Fibroblast of skin of left quadriceps (primary cell): ENCODE measurements around the gene ABCC10.
"Not testable (repeated sequence)": the region's sequence is repeated elsewhere in the genome, so short reads cannot be mapped to it uniquely, and the experiment has no call there.

Experiments used
- DNase-seq, 2 experiments: peaks; one replicate each; pipeline ENCODE4 v3.0.0-alpha.2; 2013; ENCODE audit warnings: low read depth in 2 of 2

ABCC10 gene

DNA sequence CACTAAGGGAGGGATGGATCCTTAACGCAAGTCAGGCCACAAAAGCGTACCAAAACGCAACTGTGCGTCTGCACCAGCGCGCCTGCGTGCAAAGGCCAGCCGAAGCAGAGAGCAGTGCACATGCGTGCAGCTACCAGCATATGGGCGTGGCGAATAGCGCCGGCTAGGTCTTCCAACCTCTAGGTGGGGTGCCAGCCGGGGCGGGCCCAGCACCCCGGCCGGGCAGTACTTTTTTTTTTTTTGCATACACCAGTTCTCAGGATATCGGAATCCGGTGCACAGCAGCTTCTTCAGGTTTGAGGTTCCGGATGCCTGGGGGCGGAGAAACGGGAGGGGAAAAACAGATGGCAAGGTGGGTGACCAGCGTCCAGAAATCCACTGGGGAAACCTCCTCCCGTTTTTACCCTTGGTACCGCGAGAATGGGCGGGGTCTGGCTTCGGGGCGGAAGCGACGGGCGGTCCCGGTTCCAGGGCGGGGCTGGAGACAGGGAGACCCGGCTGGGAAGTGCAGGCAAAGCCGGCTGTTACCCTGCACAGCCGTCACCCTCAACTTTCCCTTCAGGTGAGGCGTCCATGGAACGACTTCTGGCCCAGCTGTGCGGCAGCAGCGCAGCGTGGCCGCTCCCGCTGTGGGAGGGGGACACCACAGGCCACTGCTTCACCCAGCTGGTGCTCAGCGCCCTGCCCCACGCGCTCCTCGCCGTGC, at the start of gene ABCC10:
Gene ABCC10 (plus strand): TSS at position 136 of the 706 bp plus-strand sequence. CDS start 438 bp downstream, at position 574.
- peak; percentile 89 to 91 for DNase-seq

- DNase-seq: no peak
Measured at GRCh38 chr6:43377710-43378229, 49.6 kb upstream of the ABCC10 start.

- DNase-seq: no peak
Measured at GRCh38 chr6:43378631-43379030, 48.7 kb upstream of the ABCC10 start.

- not testable (repeated sequence) for DNase-seq
Measured at GRCh38 chr6:43380858-43381257, 46.5 kb upstream of the ABCC10 start.

DNA sequence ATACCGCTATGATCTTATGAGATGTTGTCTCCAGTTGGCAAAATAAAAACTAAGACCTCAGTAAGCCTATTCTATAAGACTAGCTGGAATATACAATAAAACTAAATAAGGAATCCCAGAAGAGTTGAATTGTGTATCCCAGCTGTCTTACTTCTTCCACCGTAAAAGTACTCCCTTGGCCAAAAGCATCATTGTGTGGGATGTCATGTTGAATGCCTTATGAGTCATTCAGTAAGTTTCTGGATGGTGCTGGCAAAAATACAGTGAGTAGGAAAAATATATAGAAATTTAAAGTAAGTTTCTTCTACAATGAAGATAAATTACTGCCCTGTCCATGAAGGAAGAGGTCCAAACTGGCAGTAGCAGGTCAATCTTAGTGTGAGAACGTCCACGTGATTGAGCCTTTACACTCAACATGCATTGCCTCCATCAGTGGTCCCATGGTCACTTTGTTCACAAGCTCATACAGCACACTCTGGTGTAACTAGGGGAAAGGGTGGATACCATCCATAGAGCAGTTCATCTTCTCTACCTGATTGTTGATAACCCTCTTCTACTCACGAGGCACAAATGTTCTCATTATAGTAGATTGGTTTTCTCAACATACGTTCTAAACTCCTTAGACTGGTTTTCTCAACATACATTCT, 44.2 kb upstream of the ABCC10 start:
- peak in 1 of 2 experiments; percentile 22 for DNase-seq

DNA sequence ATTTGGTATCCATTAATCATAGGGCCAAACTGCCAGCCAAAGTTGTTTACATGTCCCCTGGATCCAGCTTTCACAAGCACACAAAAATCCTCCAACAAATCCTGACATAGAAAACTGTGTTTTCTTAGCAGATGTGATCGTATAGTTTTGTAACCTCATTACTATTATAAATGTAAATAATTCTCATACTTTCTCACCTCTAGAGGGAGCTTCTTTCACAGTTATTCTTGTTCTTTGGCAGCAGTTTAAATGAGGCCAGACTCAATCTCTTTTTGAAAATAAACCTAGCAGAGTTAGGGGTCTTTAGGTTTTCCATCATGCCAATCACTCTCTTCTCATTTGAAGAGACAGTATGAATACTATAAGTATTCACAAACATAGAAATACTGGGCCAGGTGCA, 40.8 kb upstream of the ABCC10 start:
- no peak for DNase-seq

- DNase-seq: no peak
Measured at GRCh38 chr6:43389730-43390295, 37.5 kb upstream of the ABCC10 start.

DNA sequence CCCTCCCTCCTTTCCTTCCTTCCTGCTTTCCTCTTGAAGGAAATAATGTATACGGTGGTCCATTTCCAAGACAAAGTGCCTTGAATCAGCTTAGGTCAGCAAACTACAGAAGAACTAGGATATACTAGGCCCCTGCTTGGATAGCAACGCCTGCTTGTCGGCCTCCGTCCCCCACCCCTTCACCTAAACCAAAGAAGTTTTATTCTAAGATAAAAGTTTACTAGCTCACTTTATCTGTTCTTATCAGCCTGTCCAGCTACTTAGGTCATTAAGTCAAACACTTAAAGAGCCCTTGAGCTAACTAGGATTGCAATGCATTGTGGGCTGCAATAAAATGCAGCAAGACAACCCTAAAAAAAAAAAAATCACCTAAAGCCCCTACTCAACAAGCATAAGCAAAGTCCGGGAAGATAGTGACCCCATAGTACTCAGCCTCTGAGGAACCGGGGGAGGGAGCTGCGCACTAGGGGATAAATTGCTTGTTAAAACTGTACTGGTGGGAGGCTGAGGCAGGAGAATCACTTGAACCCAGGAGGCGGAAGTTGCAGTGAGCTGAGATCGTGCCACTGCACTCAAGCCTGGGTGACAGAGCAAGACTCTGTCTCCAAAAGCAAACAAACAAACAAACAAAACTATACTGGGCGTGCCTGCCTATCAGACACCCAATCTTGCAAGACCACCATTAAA, 36.4 kb upstream of the ABCC10 start:
- DNase-seq: not testable (repeated sequence)

GRCh38 chr6:43391440-43392031, 35.8 kb upstream of the ABCC10 start:
- DNase-seq: no peak

DNA sequence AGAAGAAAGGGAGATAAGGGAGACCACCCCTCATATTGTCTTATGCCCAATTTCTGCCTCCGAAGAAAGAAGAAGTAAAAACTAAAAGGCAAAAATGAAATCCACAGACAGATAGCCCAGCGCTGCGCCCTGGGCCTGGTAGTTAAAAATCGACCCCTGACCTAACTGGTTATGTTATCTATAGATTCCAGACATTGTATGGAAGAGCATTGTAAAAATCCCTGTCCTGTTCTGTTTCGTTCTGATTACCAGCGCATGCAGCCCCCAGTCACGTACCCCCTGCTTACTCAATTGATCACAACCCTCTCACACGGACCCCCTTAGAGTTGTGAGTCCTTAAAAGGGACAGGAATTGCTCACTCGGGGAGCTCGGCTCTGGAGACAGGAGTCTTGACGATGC, 34.2 kb upstream of the ABCC10 start:
- not testable (repeated sequence) for DNase-seq

DNA sequence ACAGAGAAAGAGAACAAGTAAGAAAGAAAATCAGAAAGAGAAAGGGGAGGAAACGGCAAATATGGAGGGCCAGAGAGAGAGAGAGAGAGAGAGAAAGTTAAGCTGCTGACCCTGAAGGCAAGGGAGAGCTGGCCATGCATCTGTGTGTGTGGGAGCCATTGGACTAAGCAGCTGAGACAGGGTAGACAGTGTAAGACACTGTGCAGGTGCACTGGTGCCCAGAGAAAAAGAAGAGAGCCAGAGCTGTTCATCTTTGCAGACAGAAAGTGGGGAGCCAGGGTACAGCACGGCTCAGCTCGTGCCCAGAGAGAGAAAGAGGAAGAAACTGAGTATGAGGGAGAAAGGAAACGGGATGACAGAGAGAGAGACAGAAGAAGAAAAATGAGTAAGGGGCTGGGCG, 33.7 kb upstream of the ABCC10 start:
- no peak for DNase-seq

GRCh38 chr6:43394982-43395381, 32.4 kb upstream of the ABCC10 start:
- no peak for DNase-seq

GRCh38 chr6:43395776-43396175, 31.6 kb upstream of the ABCC10 start:
- DNase-seq: no peak

GRCh38 chr6:43396408-43397149, 30.8 kb upstream of the ABCC10 start:
- no peak for DNase-seq

DNA sequence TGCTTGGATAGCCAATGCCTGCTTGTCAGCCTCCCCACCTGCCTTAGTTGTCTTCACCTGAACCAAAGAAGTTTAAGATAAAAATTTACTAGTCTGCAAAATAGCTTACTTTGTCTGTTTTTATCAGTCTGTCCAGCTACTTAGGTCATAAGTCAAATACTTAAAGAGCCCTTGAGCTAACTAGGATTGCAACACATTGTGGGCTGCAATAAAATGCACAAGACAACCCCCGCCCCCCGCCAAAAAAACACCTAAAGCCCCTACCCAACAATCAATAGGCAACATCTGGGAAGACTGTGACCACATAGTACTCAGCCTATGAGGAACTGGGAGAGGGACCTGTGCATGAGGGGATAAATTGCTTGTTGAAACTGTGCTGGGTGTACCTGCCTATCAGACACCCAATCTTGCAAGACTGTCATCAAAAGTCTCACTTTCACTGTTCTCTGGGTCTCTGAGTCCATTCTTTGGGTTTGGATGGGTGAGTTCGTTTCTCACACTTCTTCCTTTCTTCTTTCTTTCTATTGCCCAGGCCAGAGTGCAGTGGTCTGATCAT, 27.3 kb upstream of the ABCC10 start:
- DNase-seq: no peak

DNA sequence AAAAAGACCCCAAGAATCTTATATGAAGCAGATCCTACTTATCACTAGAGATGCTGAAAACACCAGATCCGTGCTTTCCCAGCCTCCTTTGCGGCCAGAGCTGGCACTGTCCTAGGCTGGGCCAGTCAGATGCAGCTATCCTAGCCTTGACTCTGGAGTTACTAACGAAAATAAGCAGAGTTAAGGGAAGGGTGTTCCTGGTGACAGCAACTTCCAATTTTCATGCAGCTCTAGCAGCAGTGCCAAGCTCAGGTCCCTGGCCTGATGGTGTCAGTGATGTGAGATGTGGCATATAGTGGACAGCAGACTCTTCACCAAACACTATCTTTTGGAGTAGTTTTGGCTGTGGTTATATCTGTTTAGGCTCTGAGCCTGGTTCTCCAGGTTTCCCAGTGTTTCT, 25.6 kb upstream of the ABCC10 start:
- DNase-seq: no peak

- no peak for DNase-seq
Measured at GRCh38 chr6:43402820-43403219, 24.5 kb upstream of the ABCC10 start.

DNA sequence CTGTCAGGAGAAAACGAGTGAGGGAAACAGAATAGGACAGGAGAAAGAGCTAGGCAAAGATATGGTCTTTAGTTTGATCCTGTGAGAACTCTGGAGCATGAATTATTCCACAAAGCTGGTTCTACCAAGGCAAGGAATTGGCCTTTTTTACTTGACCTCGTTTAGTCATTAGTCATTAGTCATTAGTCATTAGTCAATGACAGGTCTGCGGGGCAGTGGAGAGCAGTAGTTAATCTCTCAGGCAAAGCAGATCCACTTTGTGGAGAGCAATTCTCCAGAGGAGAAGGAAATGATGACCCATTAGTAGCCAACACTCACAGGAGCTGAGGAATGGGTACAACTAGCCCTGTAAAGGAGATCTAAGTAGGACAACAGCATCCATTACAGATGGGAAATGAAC, 22.0 kb upstream of the ABCC10 start:
- DNase-seq: no peak

DNA sequence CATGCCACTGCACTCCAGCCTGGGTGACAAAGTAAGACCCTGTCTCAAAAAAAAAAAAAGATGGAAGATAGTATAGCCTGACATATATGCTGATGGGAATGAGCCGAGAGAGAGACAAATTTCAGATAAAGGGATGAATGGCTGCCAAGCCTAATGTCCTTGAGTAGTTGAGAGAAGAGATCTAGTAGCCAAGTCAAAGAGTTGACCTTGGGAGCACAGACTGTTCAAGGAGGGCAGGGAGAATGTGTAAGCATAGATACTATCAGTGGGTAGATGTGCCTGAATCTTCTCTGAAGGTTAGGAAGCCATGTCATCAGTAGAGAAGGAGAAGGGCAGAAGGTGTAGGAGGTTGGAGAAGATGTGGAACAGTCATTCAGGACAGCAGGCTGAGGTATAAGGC, 20.0 kb upstream of the ABCC10 start:
- no peak for DNase-seq

- DNase-seq: no peak
Measured at GRCh38 chr6:43408259-43408658, 19.1 kb upstream of the ABCC10 start.

- DNase-seq: not testable (repeated sequence)
Measured at GRCh38 chr6:43410776-43411175, 16.6 kb upstream of the ABCC10 start.
